ENCODE data around the gene LRRC8E. TPM values are rescaled to one million over a fixed set of nuclear protein-coding genes. Genes with fewer than 3 reads are reported as not detected.
"Not testable (repeated sequence)": the region's sequence is repeated elsewhere in the genome, so short reads cannot be mapped to it uniquely, and the experiment has no call there.

Gene LRRC8E
- total RNA-seq, 1 experiment from 2014 or later, result 0.77 TPM

- Histone ChIP-seq H3K36me3 (ENCODE audit: insufficient read depth, low read length, poor library complexity, severe bottlenecking) (no peaks in the 10 kb centered on the region), H3K4me1 (ENCODE audit: insufficient read depth, low read length, poor library complexity, severe bottlenecking) (no peaks in the 10 kb centered on the region), H3K27ac (ENCODE audit: low read depth, low read length, poor library complexity, severe bottlenecking) (no peak overlapping the region), H3K9me3 (ENCODE audit: low read depth, low read length, poor library complexity, severe bottlenecking) (no peaks in the 10 kb centered on the region), H3K27me3 (replicated peaks; ENCODE audit: insufficient read depth, low read depth, low read length, poor library complexity) (no peaks in the 10 kb centered on the region), H3K4me3 (ENCODE audit: low read depth, low read length, poor library complexity, severe bottlenecking) (no peak overlapping the region)
- TF ChIP-seq EZH2 (IDR thresholded peaks at IDR 0.05; ENCODE audit: borderline replicate concordance, low read depth, low read length, poor library complexity, severe bottlenecking), result no peak
- no peak for TF ChIP-seq CTCF (conservative IDR thresholded peaks at IDR 0.05; ENCODE audit: low read depth, low read length)
- intact Hi-C loops (cut with micrococcal nuclease; ENCODE audit: unreplicated experiment), result loop anchor here (10.0 kb wide), 1 partner anchor 397 kb away; no protein-coding TSS in a partner anchor
- CTCF ChIA-PET, result no interaction called here
- POLR2A ChIA-PET (ENCODE audit: low non-redundant PET), result no interaction called here
- no TSS peak for BruUV-seq (replicated peaks)
- no peak for DNase-seq (ENCODE audit: low spot score)
Observed at GRCh38 chr19:7857727-7858108, 30.6 kb upstream of the LRRC8E start.

GRCh38 chr19:7858109-7858770 lies 30.1 kb upstream of the LRRC8E start:
- BruUV-seq (replicated peaks), result no TSS peak
- Histone ChIP-seq H3K9me3 (ENCODE audit: low read depth, low read length, poor library complexity, severe bottlenecking) (no peaks in the 10 kb centered on the region), H3K36me3 (ENCODE audit: insufficient read depth, low read length, poor library complexity, severe bottlenecking) (no peaks in the 10 kb centered on the region), H3K27ac (ENCODE audit: low read depth, low read length, poor library complexity, severe bottlenecking) (no peak overlapping the region), H3K4me3 (ENCODE audit: low read depth, low read length, poor library complexity, severe bottlenecking) (no peak overlapping the region), H3K27me3 (replicated peaks; ENCODE audit: insufficient read depth, low read depth, low read length, poor library complexity) (no peaks in the 10 kb centered on the region), H3K4me1 (ENCODE audit: insufficient read depth, low read length, poor library complexity, severe bottlenecking) (no peaks in the 10 kb centered on the region)
- ChIA-PET CTCF (interaction anchor here (0.5 kb wide), 1 partner anchor 558 kb away, joined by 4 read pairs; no protein-coding TSS in a partner anchor), POLR2A (ENCODE audit: low non-redundant PET) (no interaction called here)
- no peak for TF ChIP-seq CTCF (conservative IDR thresholded peaks at IDR 0.05; ENCODE audit: low read depth, low read length)
- no peak for TF ChIP-seq EZH2 (IDR thresholded peaks at IDR 0.05; ENCODE audit: borderline replicate concordance, low read depth, low read length, poor library complexity, severe bottlenecking)
- DNase-seq (ENCODE audit: low spot score), result no peak
- intact Hi-C loops (cut with micrococcal nuclease; ENCODE audit: unreplicated experiment), result loop anchor here (10.0 kb wide), 1 partner anchor 397 kb away; no protein-coding TSS in a partner anchor

DNA sequence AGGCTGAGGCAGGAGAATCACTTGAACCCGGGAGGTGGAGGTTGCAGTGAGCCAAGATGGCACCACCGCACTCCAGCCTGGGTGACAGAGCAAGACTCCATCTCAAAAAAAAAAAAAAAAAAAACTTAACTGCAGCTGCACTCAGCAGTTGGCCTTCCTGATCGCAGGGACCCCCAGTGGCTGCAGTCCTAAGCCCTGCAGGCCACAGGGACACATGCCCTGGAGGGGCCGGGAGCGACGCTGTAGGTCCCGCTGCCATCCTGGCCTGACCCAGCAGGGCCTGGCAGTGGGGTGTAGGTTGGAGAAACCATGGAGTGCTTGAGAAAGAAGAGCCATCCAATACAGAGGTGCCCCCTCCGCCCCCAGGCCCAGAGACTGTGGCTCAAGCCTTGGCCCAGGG lies 29.2 kb upstream of the LRRC8E start:
- H3K27ac ChIP-seq (ENCODE audit: low read depth, low read length, poor library complexity, severe bottlenecking); BruUV-seq (replicated peaks); H3K27me3 ChIP-seq (replicated peaks; ENCODE audit: insufficient read depth, low read depth, low read length, poor library complexity); DNase-seq (ENCODE audit: low spot score); H3K4me3 ChIP-seq (ENCODE audit: low read depth, low read length, poor library complexity, severe bottlenecking); H3K9me3 ChIP-seq (ENCODE audit: low read depth, low read length, poor library complexity, severe bottlenecking); H3K4me1 ChIP-seq (ENCODE audit: insufficient read depth, low read length, poor library complexity, severe bottlenecking); POLR2A ChIA-PET (ENCODE audit: low non-redundant PET); H3K36me3 ChIP-seq (ENCODE audit: insufficient read depth, low read length, poor library complexity, severe bottlenecking): not testable (repeated sequence)
- CTCF ChIA-PET, result interaction anchor here (0.5 kb wide), 1 partner anchor 559 kb away, joined by 4 read pairs; no protein-coding TSS in a partner anchor
- intact Hi-C loops (cut with micrococcal nuclease; ENCODE audit: unreplicated experiment), result loop anchor here (10.0 kb wide), 1 partner anchor 396 kb away; no protein-coding TSS in a partner anchor

All from A673 (cell line).